ENCODE results near the gene SULT4A1. TPM values are rescaled to one million over a fixed set of nuclear protein-coding genes. Genes with fewer than 3 reads are reported as not detected.

The SULT4A1 gene
- total RNA-seq, 4 donors from 2014 or later = not detected

GRCh38 chr22:43887391-43887790, 25.1 kb upstream of the SULT4A1 start:
- TF ChIP-seq POLR2A (IDR thresholded peaks at IDR 0.05) (no peak), CTCF (IDR thresholded peaks at IDR 0.05) (no peak)
- Histone ChIP-seq H3K4me1 (no peaks in the 10 kb centered on the region), H3K27ac (no peak overlapping the region), H3K9me3 (no peaks in the 10 kb centered on the region), H3K27me3 (peaks cover 12% of the 10 kb centered on the region), H3K4me3 (replicated peaks in 1 of 3) (no peak overlapping the region), H3K36me3 (no peaks in the 10 kb centered on the region)
- 38 to 83% methylated on average over 2 of the region's 4 CpGs for WGBS, 2 donors
- intact Hi-C loops (cut with DNase I) = no loop called here
- no peak for DNase-seq

- Histone ChIP-seq H3K36me3 (no peaks in the 10 kb centered on the region), H3K27ac (no peak overlapping the region), H3K4me3 (replicated peaks in 1 of 3) (no peak overlapping the region), H3K9me3 (no peaks in the 10 kb centered on the region), H3K27me3 (peaks cover 7% of the 10 kb centered on the region), H3K4me1 (no peaks in the 10 kb centered on the region)
- intact Hi-C loops (cut with DNase I) = no loop called here
- TF ChIP-seq CTCF (IDR thresholded peaks at IDR 0.05) (no peak), POLR2A (IDR thresholded peaks at IDR 0.05) (no peak)
- WGBS, 2 donors = 77% methylated on average over 6 to 8 of the region's 8 CpGs
- DNase-seq = no peak
Measured at GRCh38 chr22:43886231-43886630, 23.9 kb upstream of the SULT4A1 start.

- Histone ChIP-seq H3K9me3 (no peaks in the 10 kb centered on the region), H3K36me3 (no peaks in the 10 kb centered on the region), H3K4me1 (no peaks in the 10 kb centered on the region), H3K27me3 (peaks cover 3% of the 10 kb centered on the region), H3K4me3 (replicated peaks in 1 of 3) (no peak overlapping the region), H3K27ac (no peak overlapping the region)
- TF ChIP-seq CTCF (IDR thresholded peaks at IDR 0.05) (no peak), POLR2A (IDR thresholded peaks at IDR 0.05) (no peak)
- intact Hi-C loops (cut with DNase I) = no loop called here
- no peak for DNase-seq
- WGBS, 2 donors = 91 to 94% methylated on average over 6 of the region's 6 CpGs
Measured at GRCh38 chr22:43885786-43886185, 23.5 kb upstream of the SULT4A1 start.

- no peak for DNase-seq
- TF ChIP-seq CTCF (IDR thresholded peaks at IDR 0.05) (no peak), POLR2A (IDR thresholded peaks at IDR 0.05) (no peak)
- H3K4me3 ChIP-seq (replicated peaks in 1 of 3) = no peak overlapping the region
- H3K27me3 ChIP-seq = no peaks in the 10 kb centered on the region
- H3K27ac ChIP-seq = no peak overlapping the region
- WGBS, 2 donors = 66 to 80% methylated on average over 7 of the region's 7 CpGs
- no peaks in the 10 kb centered on the region for H3K9me3 ChIP-seq
- intact Hi-C loops (cut with DNase I) = no loop called here
- no peaks in the 10 kb centered on the region for H3K4me1 ChIP-seq
- H3K36me3 ChIP-seq = no peaks in the 10 kb centered on the region
Measured at GRCh38 chr22:43885319-43885671, 23.0 kb upstream of the SULT4A1 start.

- peak; percentile 29 to 49 for DNase-seq
Measured at GRCh38 chr22:43884600-43885318, 22.4 kb upstream of the SULT4A1 start.

More at GRCh38 chr22:43884600-43885318, 22.4 kb upstream of the SULT4A1 start:
- H3K27me3 ChIP-seq = no peaks in the 10 kb centered on the region
- WGBS, 2 donors = 20 to 27% methylated on average over 16 to 18 of the region's 18 CpGs
- H3K9me3 ChIP-seq = no peaks in the 10 kb centered on the region
- H3K27ac ChIP-seq = no peak overlapping the region
- H3K36me3 ChIP-seq = no peaks in the 10 kb centered on the region
- peak; percentile 23 to 67 (median 41) for TF ChIP-seq CTCF (IDR thresholded peaks at IDR 0.05)
- no peak for TF ChIP-seq POLR2A (IDR thresholded peaks at IDR 0.05)
- H3K4me1 ChIP-seq = no peaks in the 10 kb centered on the region
- intact Hi-C loops (cut with DNase I) = no loop called here
- no peak overlapping the region for H3K4me3 ChIP-seq (replicated peaks in 1 of 3)

Measured in thyroid gland (tissue), 4 donors.